GM19452 (cell line): Measurements from ENCODE around the gene SEM1.
"Not testable (repeated sequence)": the region's sequence is repeated elsewhere in the genome, so short reads cannot be mapped to it uniquely, and the experiment has no call there.

Source experiments
- ATAC-seq: cut with Tn5 transposase; IDR thresholded peaks from one replicate; pipeline ENCODE4 v1.9.1; 2021; ENCODE audit not compliant: unreplicated experiment

SEM1 gene

DNA sequence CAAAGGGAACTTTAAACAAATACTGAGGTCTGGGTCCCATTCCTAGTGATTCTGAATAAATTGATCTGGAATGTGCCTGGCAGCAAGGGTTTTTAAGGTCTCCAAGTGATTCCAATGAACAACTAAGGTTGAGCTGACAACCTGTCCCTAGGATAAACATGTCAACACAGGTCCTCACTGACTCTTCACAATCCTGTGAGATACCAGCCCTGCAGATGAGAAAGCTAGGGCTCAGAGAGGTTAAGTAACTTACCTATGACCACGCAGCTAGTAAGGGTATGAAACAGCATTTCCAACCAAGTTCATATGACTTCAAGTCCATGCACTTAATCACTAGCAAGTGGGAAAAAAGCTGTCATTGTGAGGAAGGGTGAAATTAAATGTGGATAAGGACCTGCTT, 44.0 kb downstream of the SEM1 start:
- no peak for ATAC-seq

- ATAC-seq, result no peak
Measured at GRCh38 chr7:96664793-96665192, 44.9 kb downstream of the SEM1 start.

GRCh38 chr7:96663871-96664445, 45.7 kb downstream of the SEM1 start:
- peak; percentile 20 for ATAC-seq

DNA sequence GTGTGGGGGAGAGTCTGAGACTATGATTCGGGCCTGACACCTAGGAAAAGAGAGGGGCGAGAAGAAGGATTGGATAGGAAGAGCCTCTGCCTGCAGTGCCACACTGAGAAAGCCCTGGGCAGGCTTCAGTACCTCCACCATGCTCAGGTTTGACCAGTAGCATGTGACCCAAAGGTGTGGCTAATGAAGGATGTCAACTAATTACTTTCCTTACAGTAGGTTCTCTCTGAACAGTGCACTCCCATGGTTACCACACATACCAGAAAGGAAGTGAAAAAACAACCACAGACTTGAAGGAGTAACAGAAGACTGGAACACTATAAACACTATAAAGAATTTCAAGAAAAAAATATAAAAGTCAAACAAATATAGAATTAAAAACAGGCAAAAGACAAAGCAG, 46.2 kb downstream of the SEM1 start:
- ATAC-seq, result peak; percentile 83

DNA sequence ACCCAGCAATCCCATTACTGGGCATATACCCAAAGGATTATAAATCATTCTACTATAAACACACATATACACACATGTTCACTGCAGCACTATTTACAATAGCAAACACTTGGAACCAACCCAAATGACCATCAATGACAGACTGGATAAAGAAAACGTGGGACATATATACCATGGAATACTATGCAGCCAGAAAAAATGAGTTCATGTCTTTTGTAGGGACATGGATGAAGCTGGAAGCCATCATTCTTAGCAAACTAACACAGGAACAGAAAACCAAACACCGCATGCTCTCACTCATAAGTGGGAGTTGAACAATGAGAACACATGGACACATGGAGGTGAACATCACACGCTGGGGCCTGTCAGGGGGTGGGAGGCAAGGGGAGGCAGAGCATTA, 47.5 kb downstream of the SEM1 start:
- ATAC-seq, result not testable (repeated sequence)

DNA sequence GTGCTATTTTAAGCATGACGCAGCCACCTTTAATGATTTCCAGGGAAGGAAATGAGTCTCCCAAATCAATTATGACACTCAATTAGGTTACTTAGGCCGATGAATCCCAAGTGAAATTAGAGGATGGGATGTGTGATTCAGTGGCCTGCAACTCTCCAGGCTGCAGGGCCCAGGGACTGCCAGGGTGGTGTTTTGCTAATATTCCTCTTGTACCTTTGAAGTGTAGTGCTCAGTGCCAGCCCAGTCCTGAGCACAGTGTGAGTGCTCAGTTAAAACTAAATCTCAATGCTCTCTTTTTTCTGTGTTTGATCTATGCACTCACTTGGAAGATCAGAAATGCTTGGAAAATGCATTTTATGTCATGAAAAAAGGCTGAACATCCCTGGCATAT, 51.6 kb downstream of the SEM1 start:
- ATAC-seq, result no peak

GRCh38 chr7:96657347-96658021, 52.2 kb downstream of the SEM1 start:
- ATAC-seq, result no peak

GRCh38 chr7:96655956-96656355, 53.7 kb downstream of the SEM1 start:
- ATAC-seq, result no peak

- no peak for ATAC-seq
Measured at GRCh38 chr7:96654630-96655188, 54.9 kb downstream of the SEM1 start.

- ATAC-seq, result no peak
Measured at GRCh38 chr7:96649981-96650380, 59.7 kb downstream of the SEM1 start.

DNA sequence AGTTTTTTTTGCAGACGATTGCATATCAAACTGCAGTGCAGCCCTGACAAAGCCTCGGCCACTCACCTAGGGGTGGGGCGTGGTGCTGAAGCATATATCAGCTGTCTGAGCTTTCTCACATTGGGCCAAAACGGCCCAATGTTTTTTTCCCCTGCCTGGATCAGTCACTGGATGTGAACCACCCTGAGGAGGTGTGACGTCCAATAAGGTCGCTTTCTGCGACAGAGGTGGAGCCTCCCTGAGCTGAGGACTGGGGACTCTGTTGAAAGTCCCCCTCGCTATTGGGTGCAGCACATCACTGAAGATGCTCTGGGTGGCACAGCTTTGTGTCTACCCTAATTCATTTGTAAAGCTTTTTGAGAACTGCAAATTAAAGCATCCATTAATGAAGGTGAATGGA, 60.9 kb downstream of the SEM1 start:
- no peak for ATAC-seq

GRCh38 chr7:96647733-96648132, 61.9 kb downstream of the SEM1 start:
- ATAC-seq, result no peak

- no peak for ATAC-seq
Measured at GRCh38 chr7:96645084-96645483, 64.6 kb downstream of the SEM1 start.

DNA sequence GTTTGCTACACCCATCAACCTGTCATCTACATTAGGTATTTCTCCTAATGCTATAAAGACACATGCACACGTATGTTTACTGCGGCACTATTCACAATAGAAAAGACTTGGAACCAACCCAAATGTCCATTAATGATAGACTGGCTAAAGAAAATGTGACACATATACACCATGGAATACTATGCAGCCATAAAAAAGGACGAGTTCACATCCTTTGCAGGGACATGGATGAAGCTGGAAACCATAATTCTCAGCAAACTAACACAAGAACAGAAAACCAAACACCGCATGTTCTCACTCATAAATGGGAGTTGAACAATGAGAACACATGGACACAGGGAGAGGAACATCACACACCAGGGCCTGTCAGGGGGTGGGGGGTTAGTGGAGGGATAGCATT, 66.2 kb downstream of the SEM1 start:
- not testable (repeated sequence) for ATAC-seq

DNA sequence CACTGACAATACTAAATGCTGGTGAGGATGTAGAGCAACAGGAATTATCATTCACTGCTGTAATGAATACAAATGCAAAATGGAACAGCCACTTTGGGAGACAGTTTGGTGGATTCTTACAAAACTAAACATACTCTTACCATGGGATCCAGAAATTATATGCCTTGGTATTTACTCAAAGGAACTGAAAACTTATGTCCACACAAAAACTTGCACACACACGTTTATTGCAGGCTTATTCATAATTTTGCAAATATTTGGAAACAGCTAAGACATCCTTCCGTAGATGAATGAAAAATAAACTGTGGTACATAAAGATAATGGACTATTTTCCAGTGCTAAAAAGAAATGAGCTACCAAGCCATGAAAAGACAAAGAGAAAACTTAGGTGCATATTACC, 69.6 kb downstream of the SEM1 start:
- ATAC-seq, result no peak
